D341Med (cell line): ENCODE measurements around the gene STRIP1.
"Not testable (repeated sequence)": the region's sequence is repeated elsewhere in the genome, so short reads cannot be mapped to it uniquely, and the experiment has no call there.

Experiments
- DNase-seq: peaks from one replicate; pipeline ENCODE4 v3.0.0; 2012; ENCODE audit warnings: low spot score

STRIP1 gene

DNA sequence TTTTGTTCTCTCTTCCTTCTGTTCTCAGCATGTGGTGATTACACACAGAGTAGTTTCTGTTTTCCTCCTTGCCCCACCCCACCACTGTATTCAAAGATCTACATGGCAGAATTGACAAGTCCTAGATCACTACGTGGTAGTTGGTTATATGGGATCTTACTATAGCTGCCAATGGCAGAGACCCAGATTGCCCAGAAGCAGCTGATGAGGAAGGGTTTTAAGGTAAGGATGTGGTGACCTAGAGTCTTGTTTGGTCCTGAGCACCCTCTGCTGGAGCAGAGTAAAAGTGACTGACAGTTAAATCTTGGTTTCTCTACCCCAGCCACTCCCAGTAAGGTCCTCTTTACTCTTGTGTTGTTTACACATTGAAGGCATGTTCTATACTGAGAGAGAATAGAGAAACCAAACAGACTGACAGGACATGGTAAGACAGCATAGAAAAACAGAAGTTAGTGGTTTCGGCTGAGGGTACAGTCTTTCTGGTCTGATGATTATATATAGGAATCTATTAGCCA is 22.8 kb upstream of the STRIP1 start:
- DNase-seq = peak; percentile 53

DNA sequence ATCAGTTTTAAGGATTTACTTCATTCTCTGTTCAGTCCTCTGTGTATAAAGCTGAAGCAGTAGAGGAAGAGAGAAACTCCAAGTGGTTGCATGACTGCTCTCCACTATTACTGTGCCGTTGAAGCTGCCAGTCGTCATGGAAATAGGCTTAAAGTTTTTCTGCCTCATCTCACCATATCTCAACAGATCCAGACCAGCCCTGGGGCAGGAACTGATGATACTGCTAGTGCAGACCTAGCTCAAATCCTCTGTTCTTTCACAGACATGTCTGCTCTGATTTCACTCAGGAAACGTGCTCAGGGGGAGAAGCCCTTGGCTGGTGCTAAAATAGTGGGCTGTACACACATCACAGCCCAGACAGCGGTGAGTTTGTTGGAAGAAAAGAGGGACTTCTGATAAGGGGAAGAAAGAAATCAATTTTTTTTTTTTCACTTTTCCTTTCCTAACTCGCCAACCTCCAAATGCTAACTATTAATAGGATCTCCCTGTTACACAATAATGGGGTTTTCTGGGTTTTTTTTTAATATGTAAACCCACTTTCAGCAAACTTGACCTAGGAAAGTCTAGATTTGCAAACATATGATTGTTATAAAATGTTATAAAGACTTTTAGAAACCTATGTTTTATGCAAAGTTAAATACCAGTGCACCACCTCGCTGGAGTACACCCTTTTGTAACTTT is 22.2 kb upstream of the STRIP1 start:
- no peak for DNase-seq

DNA sequence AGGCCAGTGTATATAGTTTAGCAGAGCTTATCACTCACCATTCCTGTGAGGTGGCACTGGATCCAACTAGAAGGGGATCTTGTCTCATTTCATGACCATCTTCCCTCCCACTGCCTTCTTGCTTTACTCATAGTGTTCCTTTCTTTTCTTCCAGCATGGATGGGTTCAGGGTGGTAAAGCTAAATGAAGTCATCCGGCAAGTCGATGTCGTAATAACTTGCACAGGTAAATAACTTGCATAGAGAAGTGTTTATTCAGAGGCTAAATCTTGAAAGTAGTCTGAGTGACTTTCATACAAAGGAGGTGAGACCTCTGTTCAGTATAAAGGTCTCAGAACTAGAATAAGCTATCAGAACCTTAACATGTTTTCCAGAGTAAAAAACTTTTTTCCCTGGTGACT is 16.6 kb upstream of the STRIP1 start:
- no peak for DNase-seq

DNA sequence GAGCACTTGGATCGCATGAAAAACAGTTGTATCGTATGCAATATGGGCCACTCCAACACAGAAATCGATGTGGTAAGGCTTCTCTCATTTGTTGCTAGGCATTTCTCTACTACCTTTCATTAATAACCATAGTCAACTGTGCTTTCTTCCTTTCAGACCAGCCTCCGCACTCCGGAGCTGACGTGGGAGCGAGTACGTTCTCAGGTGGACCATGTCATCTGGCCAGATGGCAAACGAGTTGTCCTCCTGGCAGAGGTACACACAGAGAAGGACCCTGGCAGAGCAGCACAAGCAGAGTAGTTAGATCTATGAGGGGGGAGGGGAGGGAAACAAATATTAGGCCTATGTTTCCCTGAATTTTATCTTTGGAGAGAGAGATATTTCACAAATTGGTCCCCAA is 16.0 kb upstream of the STRIP1 start:
- DNase-seq = no peak

DNA sequence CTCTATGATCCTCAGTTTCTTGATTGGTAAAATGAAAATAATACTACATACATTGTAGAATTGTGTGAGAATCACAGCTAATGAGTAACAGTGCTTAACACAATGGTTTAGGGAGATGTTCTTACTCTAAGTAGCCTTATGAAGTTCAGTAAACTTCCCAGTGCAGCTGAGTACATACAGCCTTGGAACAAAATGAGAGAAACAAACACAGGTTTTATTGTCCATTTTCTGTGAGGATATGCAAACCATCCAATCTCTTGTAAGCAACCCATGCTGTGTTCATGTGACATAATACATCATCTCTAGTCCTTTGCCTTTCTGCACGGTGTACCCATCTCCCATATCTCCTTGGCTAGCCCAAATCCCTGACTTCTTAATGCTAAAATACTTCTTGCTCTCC is 14.7 kb upstream of the STRIP1 start:
- no peak for DNase-seq

DNA sequence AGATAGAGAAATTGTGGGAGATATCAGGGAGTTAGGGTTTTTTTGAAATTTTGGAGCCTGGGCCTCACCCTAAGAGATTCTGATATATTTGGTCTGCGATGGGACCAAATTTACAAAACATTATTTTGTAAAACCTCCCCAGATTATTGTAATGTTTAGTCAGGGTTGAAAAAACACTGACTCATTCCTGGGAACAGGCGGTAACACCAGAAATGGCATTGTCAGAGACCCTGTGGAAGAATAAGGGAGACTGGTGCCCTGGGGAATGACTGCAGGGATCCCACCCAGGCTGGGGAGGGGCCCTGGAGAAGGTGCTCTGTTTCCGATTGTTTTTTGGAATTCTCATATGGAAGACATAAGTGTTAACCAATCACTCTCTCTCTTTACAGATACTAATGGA is 13.1 kb upstream of the STRIP1 start:
- DNase-seq = no peak

DNA sequence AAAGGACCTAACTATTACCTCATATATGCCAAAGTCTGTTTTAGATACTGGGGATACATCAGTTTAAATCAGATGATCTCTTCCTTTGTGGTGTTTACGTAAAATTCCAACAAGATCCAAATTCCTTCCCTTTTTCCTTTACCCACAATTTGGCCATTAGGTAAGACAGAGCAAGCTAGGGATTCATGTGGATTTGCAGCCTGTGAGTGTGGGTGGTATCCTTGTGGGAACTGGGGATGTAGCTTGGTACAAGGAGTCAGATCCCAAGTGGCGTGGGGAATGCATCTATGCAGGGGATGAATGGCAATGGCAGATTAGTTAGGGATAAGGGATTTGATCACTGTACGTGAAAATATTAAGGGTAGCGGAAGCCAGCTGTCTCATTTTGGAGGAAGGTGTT is 9.8 kb upstream of the STRIP1 start:
- no peak for DNase-seq

DNA sequence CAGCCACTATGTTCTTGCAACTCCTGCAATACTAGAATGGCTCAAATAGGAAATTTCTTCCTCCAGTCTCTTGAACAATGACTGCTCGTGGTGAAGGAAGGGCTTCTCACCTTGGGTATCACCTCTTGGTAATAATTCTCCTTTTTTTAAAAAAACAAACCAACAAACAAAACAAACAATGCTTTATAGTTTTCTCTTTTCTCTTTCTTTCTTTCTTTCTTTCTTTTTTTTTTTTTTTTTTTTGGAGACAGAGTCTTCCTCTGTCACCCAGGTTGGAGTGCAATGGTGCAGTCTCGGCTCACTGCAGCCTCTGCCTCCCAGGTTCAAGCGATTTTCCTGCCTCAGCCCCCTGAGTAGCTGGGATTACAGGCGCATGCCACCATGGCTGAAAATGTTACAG is 3.7 kb upstream of the STRIP1 start:
- not testable (repeated sequence) for DNase-seq

DNA sequence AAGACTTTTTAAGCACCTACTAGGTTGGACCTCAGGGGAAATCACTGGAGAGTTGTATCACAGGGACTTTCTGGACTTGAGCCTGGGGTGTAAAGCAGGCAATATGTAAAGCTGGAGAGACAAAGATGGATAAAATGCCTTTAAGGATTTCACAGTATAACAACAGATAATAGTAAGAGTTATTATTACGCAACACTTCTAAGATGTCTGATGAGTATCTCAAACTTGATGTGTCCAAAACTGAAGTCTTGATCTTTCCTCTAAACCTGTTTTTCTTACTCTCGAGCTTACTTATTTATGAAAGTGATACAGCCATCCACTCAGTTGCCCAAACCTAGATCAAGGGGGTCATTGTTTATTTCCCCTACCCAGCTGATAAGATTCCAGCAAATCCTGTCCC is 2.1 kb upstream of the STRIP1 start:
- DNase-seq = no peak

DNA sequence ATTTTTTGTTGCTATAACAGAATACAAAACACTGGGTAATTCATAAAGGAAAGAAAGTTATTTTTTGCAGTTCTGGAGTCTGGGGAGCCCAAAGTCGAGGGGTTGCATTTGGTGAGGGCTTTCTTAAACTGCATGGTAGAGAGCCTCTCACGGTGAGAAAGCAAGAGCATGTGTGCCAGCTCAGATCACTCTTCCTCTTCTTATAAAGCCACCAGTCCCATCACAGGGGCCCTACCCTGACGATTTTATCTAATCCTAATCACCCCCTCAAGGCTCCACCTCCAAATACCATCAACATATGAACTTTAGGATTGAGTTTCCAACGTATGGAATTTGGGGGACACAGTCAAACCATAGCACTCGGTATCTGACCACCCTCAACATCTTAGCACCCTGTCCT is 1.0 kb upstream of the STRIP1 start:
- DNase-seq = no peak

DNA sequence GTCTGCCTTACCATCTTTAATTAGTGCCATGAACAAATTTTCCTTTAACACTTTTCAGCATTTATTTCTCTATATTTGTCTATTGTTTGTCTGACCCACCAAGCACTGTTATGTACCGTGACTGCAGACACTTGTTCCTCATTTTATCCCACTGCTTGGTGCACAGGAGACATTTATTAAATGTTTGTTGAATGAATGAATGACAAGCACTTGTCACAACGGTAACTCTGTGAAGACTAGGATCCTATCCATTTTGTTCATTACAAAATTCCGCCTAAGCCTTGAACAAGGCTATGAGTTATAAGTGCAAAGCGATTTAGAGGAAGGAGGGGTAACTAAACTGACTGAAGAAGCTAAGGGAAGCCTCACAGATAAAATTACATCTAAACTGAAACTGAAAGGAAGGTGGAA is 379 bp upstream of the STRIP1 start:
- DNase-seq = no peak

DNA sequence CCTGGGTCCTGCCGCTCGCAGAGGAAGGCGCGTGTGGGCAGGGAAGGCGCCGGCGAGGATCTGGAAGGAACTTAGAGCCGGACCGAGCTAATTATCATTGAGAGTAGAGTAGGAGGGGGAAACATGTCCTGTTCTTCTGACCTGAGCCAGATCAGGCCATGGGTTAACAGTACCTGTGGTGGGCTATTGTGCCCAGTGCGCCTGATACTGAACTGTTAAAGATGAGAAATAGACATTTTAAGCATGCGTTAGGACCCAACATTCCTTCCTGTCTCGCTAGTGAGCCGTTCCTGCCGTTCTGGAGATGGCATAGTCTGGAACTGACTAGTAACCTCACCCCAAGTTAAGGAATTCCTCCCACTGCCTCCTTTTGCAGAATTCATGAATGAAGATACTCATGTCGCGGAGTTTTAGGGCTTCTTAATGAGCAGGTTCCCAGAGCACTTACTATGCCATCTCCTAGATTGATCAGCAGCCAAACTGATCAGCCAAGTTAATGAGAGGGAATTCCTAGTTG is 870 bp downstream of the STRIP1 start:
- DNase-seq = no peak

DNA sequence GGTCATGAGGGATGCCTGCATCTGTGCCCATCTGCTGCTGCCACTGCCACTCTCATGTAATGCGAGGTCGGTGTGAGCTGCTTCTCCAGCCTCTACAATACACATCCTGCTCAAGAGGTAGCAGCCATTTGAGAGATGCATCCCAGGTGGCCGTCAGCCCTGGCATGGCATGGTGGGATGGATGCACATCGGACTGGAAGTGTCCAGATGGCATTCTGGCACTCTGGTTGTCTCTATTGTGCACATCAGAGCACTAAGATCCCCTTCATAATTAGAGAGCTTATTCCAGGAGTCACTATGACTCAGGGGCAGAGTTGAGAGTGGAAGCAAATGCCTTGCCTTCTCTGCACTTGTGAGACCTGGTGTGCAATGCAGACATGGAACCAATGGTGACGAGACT is 3.8 kb downstream of the STRIP1 start:
- DNase-seq = no peak

DNA sequence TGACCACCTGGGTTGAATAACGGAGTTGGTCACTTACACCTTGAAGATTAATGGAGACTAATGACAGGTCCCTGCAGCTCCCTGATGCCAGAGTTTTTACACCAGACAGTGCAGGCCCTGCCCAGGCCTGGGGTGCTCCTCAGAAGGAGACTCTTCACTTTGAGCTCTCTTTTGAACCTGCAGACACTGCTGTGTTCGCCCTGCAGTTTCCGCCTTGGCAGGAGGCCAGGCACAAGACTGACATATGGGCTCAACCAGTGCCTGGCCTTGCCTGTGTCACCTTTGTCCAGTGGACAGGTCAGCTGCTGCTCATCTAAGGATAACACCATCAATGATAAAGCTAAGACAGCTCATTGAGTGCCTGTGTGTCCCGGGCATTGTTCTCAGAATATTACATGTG is 5.2 kb downstream of the STRIP1 start:
- DNase-seq = no peak

DNA sequence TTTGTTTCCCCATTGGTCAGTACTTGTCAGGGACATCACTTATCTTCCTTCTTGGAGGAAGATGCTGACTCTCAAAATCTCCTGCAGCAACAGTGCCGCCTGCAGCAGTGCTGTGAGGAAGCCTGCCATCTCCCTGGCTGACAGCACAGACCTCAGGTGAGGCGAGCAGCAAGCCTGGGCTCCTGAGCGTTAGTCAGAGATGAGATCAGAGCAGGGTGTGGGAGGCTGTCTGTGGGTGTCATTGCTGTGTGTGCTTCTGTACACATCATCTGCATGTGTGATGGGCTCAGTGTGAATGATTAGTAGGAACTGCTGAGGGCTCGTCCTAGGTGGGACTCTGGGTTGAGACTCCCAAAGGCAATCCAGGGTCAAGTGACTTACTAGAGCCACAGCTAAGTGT is 6.1 kb downstream of the STRIP1 start:
- no peak for DNase-seq

DNA sequence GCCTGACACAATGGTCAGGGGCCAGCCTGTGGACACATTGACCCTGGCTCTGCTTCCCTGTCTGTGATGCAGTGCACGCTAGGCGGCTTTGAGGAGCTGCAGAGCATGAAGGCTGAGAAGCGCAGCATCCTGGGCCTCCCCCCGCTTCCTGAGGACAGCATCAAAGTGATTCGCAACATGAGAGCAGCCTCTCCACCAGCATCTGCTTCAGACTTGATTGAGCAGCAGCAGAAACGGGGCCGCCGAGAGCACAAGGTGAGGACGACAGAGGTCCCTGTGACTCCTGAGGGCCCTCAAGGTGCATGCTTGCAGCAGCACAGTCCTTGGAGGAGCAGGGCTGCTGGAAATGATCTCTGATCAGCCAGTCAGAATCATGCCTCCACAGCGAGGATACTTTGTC is 8.6 kb downstream of the STRIP1 start:
- no peak for DNase-seq

DNA sequence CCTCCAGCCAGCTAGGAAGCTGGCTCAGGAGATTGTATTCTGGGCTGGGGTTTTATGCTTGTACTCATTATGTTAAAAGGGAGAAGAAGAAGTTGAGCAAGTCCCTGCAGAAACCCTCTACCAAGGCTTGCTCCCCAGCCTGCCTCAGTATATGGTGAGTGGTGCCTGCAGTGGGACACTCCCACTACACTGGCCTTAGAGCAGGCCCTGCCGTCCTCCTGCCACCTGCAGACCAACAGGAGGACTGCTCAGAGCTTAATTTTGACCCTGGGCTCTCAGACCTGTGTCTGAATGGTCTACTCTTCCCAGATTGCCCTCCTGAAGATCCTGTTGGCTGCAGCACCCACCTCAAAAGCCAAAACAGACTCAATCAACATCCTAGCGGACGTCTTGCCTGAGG is 13.0 kb downstream of the STRIP1 start:
- no peak for DNase-seq

DNA sequence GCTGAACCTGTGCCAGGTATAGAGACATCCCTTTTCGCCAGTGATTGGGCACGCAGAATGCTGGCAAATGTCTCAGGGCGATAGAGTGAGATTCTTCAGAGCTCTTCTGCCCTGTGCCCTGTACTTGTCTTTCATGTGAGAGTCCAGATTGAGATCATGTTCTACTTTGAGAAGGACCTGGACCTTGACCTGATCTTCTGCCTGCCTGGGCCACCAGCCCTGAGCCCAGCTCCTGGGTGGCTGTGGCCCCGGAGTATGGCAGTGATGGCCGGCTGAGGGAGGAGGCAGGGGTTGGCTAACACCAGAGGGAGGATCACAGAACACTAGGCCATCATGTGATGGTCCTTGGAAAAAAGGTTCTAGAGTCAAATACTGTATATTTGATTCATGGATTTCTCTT is 13.8 kb downstream of the STRIP1 start:
- no peak for DNase-seq

DNA sequence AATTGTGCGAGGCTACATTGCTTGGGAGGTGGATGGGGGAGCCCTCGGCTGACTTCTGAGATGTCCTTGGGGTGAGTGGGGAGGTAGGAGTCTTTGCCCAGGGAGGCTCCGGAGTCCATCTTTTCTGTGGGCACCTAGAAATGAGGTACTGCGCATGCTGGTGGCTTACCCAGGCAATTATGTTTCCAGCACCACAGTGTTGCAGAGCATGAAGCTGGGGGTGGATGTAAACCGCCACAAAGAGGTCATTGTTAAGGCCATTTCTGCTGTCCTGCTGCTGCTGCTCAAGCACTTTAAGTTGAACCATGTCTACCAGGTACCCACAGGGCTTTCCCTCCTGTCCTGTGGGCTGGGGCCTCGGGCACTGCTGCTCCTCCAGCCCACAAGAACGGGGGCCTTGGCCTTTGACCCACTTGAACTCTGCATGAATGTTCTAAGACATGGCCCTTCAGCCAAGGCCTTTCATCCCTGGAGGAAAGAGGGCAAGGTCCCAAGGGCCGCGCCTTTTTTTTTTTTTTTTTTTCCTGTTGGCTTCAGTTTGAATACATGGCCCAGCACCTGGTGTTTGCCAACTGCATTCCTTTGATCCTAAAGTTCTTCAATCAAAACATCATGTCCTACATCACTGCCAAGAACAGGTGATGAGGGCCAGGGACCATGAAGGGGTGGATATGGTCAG is 14.6 kb downstream of the STRIP1 start:
- no peak for DNase-seq

DNA sequence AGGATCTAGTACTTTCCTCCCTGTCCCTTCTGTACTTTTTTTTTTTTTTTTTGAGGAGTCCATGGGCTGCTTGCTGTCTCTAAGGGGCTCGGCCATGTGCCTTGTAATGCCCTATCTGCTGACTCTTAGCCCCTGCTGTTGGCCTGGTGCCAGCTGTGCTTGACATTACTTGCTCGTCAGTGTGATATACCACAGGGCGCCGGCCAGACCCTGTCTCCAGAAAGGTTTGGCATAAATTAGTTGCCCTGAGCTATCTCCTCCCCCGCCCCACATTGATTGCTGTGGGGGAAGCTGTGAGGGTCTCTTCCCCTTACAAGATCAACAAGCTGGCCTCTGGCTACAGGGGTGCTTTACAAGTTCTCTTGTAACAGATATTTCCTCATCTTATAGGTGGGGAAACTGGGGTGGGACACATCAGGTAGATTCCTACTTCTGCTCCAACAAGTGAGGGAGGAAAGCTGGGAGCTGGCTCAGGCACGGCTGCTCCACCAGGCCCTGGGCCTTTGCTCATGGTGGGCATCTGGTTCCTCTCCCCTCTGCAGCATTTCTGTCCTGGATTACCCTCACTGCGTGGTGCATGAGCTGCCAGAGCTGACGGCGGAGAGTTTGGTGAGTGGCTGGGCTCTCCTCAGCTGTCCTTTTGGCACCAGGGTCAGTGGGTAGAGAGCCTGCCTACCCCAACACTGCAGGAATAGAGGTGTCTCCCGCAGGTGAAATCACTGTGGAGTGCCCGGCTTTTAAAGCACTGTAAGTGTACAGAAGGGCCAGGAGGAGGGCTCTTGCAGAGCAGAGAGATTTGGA is 15.6 kb downstream of the STRIP1 start:
- no peak for DNase-seq

DNA sequence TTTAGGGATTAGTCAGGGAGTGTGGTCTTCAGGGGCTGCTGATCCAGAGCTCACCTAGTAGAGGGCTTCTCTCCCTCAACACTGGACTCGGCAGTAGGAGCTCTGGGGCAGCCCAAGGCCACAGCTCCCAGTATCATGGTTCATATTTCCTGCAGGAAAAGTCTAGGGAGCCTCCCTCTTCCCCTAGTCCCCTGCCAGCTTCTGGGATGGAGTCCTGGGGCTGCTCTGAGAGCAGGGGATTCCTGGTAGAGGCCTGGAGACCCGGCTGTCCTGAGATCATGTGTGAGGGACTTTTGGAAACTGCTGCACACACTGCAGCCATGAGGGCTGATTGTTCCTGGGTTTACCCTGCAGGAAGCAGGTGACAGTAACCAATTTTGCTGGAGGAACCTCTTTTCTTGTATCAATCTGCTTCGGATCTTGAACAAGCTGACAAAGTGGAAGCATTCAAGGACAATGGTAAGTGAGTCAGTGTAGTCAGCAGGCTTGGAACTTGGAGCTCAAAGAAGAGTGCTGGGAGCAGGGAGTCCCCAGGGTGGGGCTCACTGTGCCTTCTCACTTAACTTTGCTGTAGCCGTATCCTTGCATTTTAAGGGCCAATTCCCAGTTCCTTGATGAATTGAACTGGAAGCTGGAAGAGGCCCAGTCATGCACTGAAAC is 16.3 kb downstream of the STRIP1 start:
- DNase-seq = no peak

DNA sequence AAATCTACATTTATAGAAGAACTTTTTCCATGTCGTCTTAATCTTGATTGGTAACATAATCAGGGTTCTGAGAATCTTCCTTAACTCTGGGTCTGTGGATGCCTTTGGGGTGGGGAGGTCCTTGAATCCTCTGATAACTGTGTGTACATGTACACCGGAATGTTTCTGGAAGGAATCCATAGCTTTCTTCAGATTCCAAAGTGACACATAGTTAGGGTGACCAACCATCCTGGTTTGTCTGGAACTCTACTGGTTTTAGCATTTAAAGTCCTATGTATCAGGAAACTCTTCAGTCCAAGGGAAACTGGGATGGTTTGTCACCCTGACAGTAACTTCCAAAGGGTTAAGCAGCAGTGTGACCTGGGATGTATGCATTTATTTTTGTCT is 16.8 kb downstream of the STRIP1 start:
- no peak for DNase-seq
